HG02981 (cell line): ENCODE measurements around the gene NSG2.
"Not testable (repeated sequence)": the region's sequence is repeated elsewhere in the genome, so short reads cannot be mapped to it uniquely, and the experiment has no call there.

Experiments used
- ATAC-seq: cut with Tn5 transposase; IDR thresholded peaks from one replicate; pipeline ENCODE4 v1.9.1; 2021; ENCODE audit warnings: mild to moderate bottlenecking, moderate library complexity; ENCODE audit not compliant: unreplicated experiment

Gene NSG2

DNA sequence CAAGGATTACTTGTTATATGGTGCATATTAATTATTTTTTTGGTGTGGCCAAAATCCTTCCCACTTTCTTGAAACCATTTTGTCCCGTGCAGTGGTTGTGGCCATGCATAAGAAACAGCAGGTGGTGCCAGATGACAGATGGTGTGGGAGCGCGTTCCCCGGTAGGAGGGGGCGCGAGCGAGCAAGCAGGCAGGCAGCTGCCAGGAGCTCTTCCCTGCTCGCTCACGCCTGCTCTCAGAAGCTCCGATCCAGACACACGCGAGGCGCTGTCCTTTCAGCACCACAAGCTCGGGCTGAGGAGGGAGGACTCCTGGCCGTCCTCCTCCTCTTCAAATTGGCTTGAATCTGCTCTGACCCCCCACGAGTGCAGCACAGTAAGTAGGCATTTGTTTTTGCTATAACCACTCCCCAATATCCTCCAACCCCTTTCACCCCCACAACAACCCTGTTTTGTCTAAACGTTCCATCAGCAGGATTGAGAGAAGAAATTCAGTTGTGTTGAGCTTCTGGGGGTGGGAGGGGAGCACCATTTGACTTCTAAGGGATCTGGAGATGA, at the start of gene NSG2:
Gene NSG2 (plus strand): TSS at position 237 of the 556 bp plus-strand sequence. CDS start 1,050 bp downstream, outside the sequence.
- peak; percentile 93 for ATAC-seq

DNA sequence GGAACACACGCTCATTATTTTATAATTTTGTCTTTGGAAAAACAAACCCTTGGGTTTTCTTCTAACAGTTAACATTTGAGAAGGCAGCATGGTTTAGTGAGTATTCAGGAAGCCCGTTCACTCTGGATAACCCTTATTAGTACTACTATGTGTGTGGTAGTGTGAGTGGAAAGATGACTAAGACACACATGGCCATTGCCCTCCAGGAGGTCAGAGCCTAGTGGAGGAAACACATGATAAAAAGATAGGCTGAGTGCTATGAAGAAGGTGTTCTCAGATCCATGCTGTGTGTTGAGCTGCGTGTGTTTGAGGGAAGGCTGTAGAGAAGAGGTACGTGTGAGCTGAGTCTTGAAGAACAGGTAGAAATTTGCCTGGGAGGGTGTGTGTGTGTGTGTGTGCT, 48.2 kb upstream of the NSG2 start:
- no peak for ATAC-seq

DNA sequence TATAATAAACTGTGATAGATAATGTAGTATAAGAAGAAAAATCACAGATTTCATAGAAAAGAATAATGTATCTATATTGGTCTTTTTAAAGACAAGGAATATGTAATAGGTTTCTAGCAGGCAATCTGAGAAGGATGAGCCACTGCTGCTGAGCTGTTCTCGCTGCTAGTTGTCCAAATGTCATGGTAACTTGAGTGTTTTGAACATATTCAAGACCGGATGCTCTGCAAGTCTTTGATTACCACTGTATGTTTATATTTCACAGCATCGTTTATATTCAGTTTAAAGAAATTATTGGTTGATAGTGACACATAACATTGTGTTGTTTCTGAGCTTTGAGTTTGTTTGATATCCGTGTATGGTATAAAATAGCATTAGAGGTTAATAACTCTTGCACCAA, 47.0 kb upstream of the NSG2 start:
- no peak for ATAC-seq

DNA sequence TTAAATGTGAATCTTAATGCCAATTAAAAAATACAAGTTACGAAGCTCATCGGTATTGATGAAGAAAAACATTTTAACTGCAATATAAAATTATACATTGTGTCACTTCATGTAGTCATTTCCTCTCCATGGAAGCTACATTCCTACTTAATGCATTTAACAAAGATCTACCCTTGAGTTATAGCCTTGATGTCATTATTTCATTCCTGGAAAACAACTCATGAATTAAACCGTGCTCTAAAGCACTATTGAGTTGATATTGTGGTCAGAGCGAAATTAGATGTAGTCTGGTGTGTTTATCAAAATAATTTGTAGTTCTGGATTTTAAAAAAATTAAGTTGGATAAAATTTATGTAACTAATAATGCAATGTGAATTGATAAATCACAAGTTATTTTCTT, 45.4 kb upstream of the NSG2 start:
- no peak for ATAC-seq

DNA sequence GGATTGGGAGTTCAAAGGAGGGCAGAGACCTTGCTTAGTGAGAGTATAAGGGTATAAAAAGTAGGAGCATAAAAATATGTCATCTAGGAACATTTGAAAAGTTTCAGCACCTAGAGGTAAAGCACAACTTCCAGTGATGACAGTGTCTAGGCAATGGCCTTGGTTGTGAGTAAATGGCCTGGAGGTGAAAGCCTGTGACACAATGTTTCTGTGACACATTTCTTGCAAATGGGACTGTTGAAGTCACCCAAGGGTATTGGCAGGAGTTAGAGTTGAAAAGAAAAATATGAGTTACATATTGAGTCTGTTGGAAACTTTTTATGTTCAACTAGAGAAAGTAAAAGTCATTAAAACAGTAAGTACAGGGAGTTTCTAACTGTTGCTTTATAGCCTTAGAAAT, 41.7 kb upstream of the NSG2 start:
- ATAC-seq: no peak

DNA sequence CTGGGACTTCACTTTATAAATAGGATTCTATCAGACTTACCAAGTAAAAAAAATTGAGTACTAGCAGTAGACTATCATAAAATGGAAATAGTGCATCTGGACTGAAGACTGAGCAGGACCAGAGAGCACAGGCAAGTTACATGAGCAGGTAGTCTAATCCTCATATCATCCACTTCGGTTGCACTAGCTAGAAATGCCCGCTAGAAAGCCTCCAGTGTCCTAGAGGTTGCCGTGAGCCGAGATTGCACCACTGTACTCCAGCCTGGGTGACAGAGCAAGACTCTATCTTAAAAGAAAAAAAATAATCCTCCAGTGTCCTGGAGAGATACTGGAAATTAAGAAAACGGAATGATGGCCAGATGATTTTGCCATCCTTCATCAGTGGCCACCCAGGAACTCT, 36.6 kb upstream of the NSG2 start:
- no peak for ATAC-seq

DNA sequence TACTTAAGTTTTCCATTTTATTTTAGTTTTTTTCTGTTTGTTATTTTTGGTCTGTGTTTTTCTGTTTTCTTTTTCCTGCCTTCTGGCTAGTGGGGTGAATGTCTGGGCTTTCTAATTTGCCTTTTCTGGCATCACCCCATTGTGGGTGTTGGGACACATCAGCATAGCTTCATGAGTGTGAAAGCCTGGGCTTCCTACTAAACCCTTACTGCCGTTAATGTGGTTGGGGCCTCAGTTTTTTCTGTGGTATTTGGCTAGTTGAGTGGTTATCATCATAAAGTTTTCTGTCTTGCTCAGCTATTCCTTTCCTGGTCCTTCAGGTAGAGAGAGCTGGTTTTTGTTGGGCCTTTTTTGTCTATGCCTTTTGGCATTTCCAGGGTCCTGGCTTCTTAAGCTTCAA, 35.1 kb upstream of the NSG2 start:
- no peak for ATAC-seq

DNA sequence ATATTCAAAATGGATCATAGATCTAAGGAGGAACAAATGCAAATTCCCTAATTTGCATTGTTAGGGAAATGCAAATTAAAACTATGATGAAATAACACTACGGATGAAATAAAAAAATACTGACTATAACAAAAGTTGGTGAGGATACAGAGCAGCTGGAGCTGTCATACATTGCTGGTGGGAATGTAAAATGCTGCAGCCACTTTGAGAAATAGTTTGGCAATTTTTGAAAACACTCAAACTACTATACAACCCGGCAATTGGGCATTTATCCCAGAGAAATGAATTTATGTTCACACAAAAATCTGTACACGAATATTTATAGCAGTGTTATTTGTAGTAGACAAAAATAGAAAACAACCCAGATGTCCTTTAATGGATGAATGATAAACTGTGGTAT, 34.1 kb upstream of the NSG2 start:
- no peak for ATAC-seq

DNA sequence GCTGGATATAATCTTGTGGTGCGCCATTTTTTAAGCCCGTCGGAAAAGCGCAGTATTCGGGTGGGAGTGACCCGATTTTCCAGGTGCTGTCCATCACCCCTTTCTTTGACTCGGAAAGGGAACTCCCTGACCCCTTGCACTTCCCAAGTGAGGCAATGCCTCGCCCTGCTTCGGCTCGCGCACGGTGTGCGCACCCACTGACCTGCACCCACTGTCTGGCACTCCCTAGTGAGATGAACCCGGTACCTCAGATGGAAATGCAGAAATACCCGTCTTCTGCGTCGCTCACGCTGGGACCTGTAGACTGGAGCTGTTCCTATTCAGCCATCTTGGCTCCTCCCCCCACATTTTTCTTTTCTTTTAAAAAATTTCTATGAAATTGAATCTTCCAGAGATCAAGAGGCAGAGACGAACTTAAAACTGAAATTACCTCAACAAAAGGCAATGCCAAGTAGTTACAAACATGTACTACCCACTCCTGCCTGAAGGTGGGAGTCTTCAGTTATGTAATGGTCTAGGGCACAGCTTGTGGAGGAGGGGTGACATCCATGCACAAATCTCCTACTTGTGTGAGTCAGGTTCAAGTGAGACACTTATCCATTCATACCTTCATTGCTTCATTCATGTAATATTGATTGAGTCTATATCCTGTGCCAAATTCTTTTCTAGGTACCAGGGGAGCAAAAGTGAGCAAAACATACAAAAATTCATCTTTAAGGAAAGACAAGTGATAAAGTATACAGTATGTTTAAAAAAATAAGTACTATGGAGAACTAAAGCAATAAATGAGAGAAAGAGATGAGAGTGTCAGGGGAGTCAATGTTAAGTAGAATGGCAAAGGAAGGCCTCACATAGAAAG, 25.2 kb upstream of the NSG2 start:
- not testable (repeated sequence) for ATAC-seq

DNA sequence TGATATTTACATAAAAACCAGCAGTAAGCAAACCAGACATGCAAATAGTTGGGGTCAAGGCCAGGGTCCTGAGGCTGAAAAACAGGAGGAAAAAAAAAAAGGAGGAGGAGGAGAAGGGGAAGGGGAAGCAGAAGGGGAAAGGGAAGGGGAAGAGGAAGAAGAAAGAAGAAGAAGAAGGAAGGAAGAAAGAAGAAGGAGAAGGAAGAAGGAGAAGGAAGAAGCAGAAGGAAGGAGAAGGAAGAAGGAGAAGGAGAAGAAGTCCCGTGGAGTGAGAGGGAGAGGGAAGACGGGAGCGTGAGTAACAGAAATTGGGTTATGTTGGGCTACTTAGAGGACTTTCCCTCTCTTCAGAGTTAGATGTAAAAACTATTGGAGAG, 24.6 kb upstream of the NSG2 start:
- ATAC-seq: no peak

DNA sequence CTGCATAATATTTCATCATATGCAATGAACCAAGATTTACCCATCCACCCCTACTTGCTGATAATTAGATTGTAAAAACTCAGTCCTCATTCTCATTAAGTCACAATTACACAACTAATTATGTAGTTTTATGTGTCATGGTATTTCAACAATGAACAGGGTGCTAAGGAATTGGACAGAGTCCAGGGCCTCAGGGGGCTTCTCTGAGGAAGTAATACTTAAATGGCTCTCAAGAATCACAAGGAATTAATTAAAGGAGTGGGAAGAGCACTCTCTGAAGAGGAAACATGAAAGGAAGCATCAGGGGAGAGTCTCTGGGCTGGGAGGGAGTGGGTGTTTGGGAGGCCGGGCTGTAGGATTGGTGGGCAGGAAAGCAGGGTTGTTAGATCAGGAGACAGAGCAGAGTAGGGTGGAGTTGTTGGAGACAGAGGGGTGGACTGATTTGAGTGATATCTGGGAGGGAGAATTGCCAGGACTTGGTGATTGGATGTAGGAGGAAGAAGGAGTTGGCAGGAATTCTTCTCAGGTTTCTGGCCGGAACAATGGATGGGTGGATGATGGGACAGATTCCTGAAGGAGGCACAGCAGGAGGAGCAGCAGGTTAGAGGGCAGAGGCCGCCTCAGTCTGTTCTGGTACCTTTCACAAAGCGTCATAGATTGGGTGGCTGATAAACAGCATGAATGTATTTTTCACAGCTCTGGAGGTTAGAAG, 23.0 kb upstream of the NSG2 start:
- ATAC-seq: no peak

DNA sequence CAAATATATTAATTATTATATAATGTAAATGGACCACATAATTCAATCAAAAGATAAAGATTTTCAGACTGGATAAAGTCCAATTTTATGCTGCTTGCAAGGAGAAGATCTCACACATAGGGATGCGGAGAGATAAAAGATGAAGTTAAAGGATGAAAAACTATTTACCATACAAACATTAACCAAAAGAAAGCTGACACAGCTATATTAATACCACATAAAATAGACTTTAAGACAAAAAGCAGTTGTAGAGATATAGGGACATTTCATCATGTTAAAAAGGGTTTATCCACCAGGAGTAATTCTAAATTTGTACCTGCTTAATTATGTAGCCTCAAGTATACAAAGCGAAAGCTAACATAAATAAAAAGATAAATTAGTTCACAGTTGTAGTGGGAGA, 15.2 kb upstream of the NSG2 start:
- no peak for ATAC-seq

DNA sequence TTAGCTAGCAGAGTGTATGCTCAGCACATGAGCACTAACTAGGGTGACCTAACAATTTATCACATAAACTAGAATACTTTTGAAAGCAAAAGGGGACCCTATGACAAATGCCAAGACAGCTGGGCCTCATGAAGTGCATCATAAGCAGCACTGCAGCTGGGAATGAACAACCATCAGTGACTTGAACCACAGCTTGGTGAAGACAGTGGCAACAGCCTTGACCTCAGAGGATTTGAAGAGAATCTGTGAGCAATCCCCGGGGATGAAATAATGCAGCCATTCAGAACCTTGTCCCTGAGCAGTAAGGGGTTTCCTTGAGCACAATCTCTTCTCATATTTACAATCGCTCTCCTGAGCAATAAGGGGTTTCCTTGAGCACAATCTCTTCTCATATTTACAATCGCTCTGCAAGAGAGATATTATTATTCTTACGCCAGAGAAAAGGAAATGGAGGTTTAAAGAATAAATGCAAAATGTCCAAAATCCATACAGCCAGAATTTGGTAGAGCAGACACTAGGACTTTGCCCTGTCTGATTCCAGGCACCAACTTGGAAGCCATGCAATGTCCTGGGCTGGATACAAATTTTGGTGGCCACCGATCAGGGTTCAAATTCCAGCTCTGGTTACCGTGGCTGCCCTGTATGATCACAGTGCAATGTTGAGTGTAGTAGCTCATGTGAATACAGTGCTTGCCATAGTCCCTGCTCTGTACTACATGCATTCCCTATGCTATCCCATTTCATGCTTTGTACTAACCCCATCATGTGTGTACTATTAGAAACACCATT, 846 bp upstream of the NSG2 start:
- ATAC-seq: no peak

DNA sequence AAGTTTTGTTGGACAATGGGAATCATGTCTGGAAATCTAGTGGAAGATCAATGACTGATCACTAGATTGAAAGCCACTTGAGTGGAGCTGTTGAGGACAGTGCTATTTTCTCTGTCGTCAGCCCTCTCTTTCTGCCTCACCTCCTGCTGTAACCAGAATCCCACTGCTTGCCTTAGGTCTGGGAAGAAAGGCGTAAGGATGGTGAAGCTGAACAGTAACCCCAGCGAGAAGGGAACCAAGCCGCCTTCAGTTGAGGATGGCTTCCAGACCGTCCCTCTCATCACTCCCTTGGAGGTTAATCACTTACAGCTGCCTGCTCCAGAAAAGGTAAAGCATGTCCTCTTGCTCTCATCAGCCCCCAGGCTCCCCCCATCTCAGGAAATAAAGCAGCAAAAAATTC, 1.1 kb downstream of the NSG2 start:
- ATAC-seq: no peak

DNA sequence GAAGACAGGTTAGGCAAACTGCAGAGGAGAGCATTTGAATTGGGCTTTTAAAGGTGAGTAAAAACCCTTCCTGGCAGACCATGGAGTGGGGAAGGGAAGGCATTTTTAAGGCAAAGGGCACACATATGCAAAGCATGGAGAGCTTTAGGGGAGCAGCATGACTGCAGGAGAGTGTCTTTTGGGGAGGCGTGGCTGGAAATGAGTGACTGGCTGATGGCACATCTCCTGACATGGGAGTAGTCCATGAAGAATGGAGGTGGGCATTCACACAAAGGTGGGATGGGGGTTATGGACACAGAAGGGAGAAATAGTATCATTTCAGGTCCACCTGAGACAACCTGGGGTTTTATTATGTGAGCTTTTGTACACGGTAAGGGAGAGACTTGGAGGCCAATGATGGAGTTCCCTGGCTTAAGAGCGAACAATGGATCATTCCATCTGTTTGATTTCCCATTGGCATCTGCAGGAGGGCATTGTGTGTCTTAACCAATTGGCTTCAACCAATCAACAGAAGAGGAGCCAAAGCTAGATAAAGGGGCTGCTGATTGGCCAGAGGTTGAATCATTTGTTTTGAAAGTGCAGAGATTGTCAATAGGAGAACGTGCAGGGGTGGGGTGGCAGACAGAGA, 2.1 kb downstream of the NSG2 start:
- no peak for ATAC-seq

DNA sequence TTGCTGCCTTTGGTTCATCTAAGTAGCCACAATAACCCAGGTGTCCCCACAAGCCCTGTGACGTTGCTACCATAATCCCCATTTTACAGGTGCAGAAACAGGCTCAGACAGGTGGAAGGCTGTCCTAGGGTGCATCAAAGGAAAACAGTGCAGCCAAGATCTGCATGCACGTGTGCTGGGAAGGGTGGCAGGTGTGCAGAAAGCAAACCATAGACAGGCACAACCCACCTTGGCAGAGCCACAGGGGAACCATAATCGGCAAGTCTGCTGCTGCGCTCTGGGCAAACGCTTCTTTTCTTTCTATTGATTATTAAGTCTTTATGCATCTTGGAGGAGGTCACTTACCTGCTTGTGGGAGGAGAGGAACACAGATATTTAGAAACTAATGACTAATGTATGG, 7.1 kb downstream of the NSG2 start:
- no peak for ATAC-seq

DNA sequence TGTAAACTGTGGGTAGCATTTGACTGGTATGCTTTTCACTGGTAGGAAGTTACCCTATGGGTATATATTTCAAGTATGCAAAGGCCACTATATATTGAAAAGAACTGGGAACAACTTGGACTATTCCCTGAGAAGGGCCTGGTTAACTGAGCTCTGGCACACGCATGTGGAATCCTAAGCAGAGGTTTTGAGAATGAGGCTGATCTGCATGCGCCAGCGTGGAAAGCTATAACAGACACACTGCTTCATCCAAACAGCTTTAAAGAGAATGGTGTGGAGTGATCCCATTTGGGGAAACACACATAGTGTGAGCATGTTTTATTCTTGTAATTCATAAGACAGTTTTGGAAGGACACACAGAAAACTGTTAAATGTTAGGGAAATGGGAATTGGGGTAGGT, 8.4 kb downstream of the NSG2 start:
- ATAC-seq: no peak

DNA sequence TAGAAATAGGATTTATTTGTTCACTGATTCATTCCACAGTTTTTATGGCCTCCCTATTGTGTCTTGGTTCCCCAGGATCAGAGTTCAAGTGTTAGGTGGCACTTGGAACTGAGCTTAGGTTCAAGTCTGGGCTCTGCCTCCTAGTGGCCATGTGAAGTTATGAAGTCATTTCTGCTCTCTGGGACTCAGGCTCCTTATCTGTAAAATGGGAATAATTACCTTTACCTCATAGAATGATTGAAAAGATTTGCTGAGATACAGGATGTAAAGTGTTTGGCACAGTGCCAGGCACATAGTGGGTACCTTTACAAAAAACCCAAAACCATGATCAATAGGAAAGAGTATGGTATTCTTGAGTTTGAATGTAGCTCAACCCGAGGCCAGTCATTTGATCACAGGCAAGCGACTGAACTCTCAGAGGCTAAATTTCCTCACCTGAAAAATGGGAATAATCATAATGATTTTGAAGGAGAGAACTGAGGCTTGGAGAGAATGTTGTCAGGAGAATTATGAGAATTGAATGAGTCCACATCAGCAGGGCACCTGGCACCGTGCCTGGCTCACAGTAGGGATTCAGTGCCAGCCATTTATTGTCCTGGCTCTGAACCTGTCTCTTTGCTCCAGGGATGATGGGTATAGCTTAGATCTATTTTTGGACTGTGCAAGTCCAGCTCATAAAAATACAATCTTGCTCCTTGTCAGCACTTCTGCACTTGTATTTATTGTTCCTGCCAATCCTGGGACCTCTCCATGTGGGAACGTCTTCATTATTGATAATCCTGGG, 10.8 kb downstream of the NSG2 start:
- ATAC-seq: no peak

DNA sequence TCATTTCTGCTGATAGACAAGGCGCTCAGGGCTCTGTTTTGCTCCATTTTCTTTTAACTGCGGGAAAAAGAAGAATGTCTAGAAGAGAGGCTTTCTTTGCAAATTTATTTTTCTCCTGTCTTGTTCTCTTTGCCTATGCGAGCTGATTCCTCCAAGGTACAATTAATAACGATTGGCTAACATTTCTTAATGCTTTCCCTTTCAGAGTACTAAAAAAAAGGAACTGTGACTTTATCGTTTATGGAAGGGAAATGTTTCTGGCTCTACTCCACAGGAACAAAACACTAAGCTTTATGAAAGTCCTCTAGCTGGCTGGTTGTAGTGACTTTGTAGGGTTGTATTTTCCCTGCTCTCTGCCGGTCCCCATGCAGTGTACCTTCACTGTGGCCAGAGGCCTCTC, 11.7 kb downstream of the NSG2 start:
- no peak for ATAC-seq
